ENCODE data around the gene CAMTA1.

Gene CAMTA1

GRCh38 chr1:7334475-7335035 is 549.3 kb downstream of the CAMTA1 start:
- TF ChIP-seq, protein P1, sequence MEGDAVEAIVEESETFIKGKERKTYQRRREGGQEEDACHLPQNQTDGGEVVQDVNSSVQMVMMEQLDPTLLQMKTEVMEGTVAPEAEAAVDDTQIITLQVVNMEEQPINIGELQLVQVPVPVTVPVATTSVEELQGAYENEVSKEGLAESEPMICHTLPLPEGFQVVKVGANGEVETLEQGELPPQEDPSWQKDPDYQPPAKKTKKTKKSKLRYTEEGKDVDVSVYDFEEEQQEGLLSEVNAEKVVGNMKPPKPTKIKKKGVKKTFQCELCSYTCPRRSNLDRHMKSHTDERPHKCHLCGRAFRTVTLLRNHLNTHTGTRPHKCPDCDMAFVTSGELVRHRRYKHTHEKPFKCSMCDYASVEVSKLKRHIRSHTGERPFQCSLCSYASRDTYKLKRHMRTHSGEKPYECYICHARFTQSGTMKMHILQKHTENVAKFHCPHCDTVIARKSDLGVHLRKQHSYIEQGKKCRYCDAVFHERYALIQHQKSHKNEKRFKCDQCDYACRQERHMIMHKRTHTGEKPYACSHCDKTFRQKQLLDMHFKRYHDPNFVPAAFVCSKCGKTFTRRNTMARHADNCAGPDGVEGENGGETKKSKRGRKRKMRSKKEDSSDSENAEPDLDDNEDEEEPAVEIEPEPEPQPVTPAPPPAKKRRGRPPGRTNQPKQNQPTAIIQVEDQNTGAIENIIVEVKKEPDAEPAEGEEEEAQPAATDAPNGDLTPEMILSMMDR (IDR thresholded peaks at IDR 0.05; ENCODE audit: insufficient read depth, low read length, poor library complexity, severe bottlenecking) = no peak
- no peak for TF ChIP-seq EZH2phosphoT487 (conservative IDR thresholded peaks at IDR 0.05; ENCODE audit: low read length)
- H2AFZ ChIP-seq (ENCODE audit: low read depth, low read length, severe bottlenecking) = no peak overlapping the region
- H3K36me3 ChIP-seq (ENCODE audit: low read length) = no peaks in the 10 kb centered on the region
- H3F3A ChIP-seq (ENCODE audit: insufficient read depth) = no peaks in the 10 kb centered on the region
- no peaks in the 10 kb centered on the region for H3K27me3 ChIP-seq (ENCODE audit: low read length)
- no peak overlapping the region for H3K9ac ChIP-seq (ENCODE audit: low read length)
- no peaks in the 10 kb centered on the region for H3K9me2 ChIP-seq (replicated peaks; ENCODE audit: insufficient read depth, low read length)
- no peak overlapping the region for H3K4me3 ChIP-seq (ENCODE audit: insufficient read depth, low read length, poor library complexity, severe bottlenecking)
- no peaks in the 10 kb centered on the region for H3K9me3 ChIP-seq (ENCODE audit: insufficient read depth, low read length)
- H3K27ac ChIP-seq (ENCODE audit: low read depth, low read length) = no peak overlapping the region
- no peaks in the 10 kb centered on the region for H3K79me2 ChIP-seq (ENCODE audit: insufficient read depth, low read length)
- no peak overlapping the region for H3K4me2 ChIP-seq (ENCODE audit: low read depth, low read length, poor library complexity, severe bottlenecking)
- no peaks in the 10 kb centered on the region for H4K20me1 ChIP-seq (ENCODE audit: low read depth, low read length)

GRCh38 chr1:7335224-7335879 is 550.1 kb downstream of the CAMTA1 start:
- H3K4me3 ChIP-seq (ENCODE audit: insufficient read depth, low read length, poor library complexity, severe bottlenecking) = no peak overlapping the region
- TF ChIP-seq, protein P1 (IDR thresholded peaks at IDR 0.05; ENCODE audit: insufficient read depth, low read length, poor library complexity, severe bottlenecking) = no peak
- no peak for TF ChIP-seq EZH2phosphoT487 (conservative IDR thresholded peaks at IDR 0.05; ENCODE audit: low read length)
- H3K4me2 ChIP-seq (ENCODE audit: low read depth, low read length, poor library complexity, severe bottlenecking) = no peak overlapping the region
- H3K36me3 ChIP-seq (ENCODE audit: low read length) = no peaks in the 10 kb centered on the region
- no peak overlapping the region for H2AFZ ChIP-seq (ENCODE audit: low read depth, low read length, severe bottlenecking)
- no peaks in the 10 kb centered on the region for H4K20me1 ChIP-seq (ENCODE audit: low read depth, low read length)
- no peak overlapping the region for H3K27ac ChIP-seq (ENCODE audit: low read depth, low read length)
- H3F3A ChIP-seq (ENCODE audit: insufficient read depth) = no peaks in the 10 kb centered on the region
- H3K9me2 ChIP-seq (replicated peaks; ENCODE audit: insufficient read depth, low read length) = no peaks in the 10 kb centered on the region
- no peaks in the 10 kb centered on the region for H3K79me2 ChIP-seq (ENCODE audit: insufficient read depth, low read length)
- H3K9ac ChIP-seq (ENCODE audit: low read length) = no peak overlapping the region
- H3K9me3 ChIP-seq (ENCODE audit: insufficient read depth, low read length) = no peaks in the 10 kb centered on the region
- H3K27me3 ChIP-seq (ENCODE audit: low read length) = no peaks in the 10 kb centered on the region

GRCh38 chr1:7338439-7338838 is 553.2 kb downstream of the CAMTA1 start:
- H3F3A ChIP-seq (ENCODE audit: insufficient read depth) = no peaks in the 10 kb centered on the region
- TF ChIP-seq, protein P1 (IDR thresholded peaks at IDR 0.05; ENCODE audit: insufficient read depth, low read length, poor library complexity, severe bottlenecking) = no peak
- no peak for TF ChIP-seq EZH2phosphoT487 (conservative IDR thresholded peaks at IDR 0.05; ENCODE audit: low read length)

More at GRCh38 chr1:7338439-7338838, 553.2 kb downstream of the CAMTA1 start:
- no peaks in the 10 kb centered on the region for H3K27me3 ChIP-seq (ENCODE audit: low read length)
- no peaks in the 10 kb centered on the region for H3K36me3 ChIP-seq (ENCODE audit: low read length)
- no peak overlapping the region for H2AFZ ChIP-seq (ENCODE audit: low read depth, low read length, severe bottlenecking)
- no peak overlapping the region for H3K27ac ChIP-seq (ENCODE audit: low read depth, low read length)
- H3K4me3 ChIP-seq (ENCODE audit: insufficient read depth, low read length, poor library complexity, severe bottlenecking) = no peak overlapping the region
- H3K9ac ChIP-seq (ENCODE audit: low read length) = no peak overlapping the region
- H3K79me2 ChIP-seq (ENCODE audit: insufficient read depth, low read length) = no peaks in the 10 kb centered on the region
- no peaks in the 10 kb centered on the region for H3K9me2 ChIP-seq (replicated peaks; ENCODE audit: insufficient read depth, low read length)
- no peaks in the 10 kb centered on the region for H3K9me3 ChIP-seq (ENCODE audit: insufficient read depth, low read length)
- H4K20me1 ChIP-seq (ENCODE audit: low read depth, low read length) = no peaks in the 10 kb centered on the region
- no peak overlapping the region for H3K4me2 ChIP-seq (ENCODE audit: low read depth, low read length, poor library complexity, severe bottlenecking)

Data from SU-DHL-6 (cell line).